ENCODE measurements around the gene CD300C.
"Not testable (repeated sequence)": the region's sequence is repeated elsewhere in the genome, so short reads cannot be mapped to it uniquely, and the experiment has no call there.

The CD300C gene

DNA sequence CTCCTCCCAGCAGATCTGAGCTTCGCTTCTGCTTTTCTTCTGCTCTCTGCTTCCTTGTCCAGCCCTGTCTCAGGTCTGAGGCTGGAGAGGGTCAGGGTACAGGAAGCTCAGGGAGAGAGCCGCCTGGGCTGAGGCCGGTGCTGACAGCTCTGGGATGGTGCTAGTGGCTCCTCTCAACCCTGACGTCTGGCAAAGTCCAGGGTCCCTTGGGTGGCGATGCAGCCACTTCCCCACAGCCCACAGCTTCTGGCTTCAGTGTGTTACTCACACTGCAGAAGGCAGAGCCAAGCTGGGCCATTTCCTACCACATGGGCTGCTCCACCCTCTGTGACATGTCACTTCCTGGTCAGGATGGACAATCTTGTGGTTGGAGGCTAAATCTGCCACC, at the start of gene CD300C:
CD300C (minus strand) TSS at position 273 of the 388 bp plus-strand sequence. CDS start 333 bp downstream, outside the sequence.
- DNase-seq (ENCODE audit: low read depth) = no peak

DNA sequence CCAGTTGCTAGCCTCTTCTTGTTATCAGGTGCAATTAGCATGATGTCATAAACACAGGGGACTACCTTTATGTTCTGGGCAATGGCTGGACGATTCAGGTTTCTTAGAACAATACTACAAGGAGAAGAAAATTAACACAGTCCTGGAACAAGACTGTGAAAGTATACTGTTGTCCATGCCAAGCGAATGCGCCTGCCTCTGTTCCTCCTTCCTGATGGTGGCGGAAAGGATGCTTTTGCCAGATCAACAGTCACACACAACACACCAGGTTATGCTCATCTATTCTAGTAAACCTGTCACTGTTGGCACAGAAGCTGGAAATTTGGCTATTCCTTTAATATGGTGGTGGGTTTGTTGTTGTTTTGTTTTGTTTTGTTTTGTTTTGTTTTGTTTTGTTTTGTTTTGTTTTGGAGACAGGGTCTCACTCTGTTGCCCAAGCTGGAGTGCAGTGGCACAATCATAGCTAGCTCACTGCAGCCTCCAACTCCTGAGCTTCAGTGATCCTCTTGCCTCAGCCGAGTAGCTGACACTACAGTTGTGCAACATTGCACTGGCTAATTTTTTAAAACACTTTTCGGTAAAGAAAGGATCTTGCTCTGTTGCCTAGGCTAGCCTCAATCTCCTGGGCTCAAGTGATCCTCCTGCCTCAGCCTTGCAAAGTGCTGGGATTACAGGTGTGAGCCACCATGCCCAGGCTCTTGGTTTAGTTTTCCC, 49.3 kb upstream of the CD300C start:
- no peak for DNase-seq (ENCODE audit: low read depth)

DNA sequence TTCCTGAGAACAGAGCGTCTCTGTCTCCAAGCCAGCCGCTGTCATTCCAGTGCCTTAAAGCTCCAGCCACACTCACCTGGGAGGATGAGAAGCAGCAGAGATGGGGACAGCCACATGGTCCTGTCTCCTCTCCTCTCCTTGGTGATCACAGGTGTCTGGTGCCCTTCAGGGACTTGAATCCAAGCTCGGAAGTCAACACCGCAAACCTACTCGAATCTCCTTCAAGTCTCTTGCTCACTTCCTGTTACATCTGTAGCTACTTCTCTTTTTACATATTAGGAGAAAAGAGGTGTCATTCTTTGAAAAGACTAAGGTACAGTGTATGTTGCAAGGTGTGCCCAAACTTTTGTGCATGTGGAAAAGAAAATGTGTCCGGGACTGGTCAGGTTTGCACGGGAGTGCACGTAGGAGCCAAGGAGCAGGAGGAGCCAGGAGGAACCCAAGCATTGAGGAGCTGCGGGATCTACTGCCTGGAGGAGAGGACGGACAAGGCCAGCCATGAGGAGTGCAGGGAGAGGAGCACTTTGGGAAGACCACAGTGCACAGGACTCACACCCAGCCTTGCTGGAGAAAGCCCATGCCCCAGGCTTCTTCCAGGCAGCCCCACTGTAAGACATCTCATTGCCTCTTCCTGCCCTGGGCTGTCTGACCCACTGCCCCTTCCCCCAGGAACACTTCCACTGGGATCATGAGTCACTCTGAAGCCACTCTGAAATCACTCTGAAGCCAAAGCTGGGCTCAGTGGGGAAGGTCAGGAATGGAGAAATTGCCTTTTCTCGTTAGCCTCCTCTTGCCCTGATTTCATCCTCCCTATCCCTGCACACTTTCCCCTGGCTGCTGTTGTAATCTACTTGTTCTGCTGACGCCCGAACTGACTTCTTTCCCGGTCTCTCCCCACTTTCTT, 46.4 kb upstream of the CD300C start, which contains the start of gene CD300LD:
CD300LD (minus strand) TSS at position 197 of the 904 bp plus-strand sequence; CDS start at position 116, 81 bp downstream.
- DNase-seq (ENCODE audit: low read depth) = no peak

DNA sequence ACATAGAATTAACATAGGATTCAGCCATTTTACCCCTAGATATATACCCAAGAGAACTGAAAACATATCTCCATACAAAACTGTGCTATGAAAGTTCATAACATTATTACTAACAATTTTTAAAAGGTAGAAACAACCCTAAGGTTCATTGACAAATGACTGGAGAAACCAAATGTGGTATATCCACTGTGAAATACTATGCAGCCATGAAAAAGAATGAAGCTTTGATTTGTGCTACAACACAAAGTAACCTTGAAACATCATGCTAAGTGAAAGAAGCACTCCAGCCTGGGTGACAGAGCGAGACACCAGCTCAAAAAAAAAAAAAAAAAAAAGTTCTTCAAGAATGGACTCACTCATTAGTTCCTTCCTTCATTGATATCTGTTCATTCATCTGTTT, 45.6 kb upstream of the CD300C start:
- no peak for DNase-seq (ENCODE audit: low read depth)

DNA sequence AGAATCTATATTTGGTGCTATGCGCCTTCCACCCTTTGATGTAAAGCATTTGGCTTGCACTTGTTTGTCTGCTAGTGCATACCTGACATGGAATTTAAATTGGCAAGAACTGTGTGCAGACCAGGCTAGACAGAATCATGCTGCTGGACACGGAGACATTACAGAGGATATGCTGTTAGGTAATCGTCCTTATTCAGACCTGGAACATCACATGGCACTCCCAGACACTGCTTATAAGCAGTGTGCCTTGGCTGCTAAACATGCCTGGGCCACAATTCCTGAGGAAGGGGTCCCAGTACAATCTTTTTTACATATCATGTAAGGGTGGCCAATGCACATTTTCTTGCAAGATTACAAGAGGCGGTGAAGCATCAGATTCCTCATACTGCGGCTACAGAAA, 39.8 kb upstream of the CD300C start:
- DNase-seq (ENCODE audit: low read depth) = no peak

DNA sequence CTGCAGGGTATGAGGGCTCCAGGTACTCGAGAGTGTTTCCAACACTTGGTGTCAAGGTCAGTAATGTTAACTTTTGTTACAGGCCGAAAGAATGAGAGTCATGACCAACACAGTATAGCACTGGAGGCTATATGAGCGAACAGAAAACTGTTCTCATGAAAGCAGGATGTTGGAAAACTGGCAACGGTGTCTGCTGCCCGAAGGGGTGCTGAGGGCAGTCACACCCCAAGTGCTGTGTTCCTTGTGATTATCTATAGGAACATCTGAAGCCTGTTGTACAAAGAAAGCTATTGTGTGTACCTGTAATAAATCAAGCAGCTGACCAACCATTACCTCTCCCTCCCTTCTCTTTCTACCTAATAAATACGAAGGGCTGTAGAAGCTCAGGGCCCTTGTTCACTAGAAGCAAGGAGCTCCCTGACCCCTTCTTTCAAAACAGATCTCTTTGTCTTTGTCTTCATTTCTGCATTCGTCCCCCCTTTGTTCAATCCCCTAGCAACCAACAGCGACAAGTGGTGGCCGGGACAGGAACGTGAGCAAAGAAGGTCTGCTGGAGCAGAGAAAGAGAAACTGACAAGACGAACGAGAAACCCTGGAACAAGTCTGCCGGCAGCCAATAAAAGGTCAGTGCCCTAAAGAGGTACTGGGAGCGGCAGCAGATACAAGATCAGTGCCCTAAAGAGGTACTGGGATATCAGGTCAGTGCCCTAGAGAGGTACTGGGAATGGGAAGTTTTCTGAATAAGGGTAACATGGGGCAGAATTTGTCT, 38.6 kb upstream of the CD300C start:
- DNase-seq (ENCODE audit: low read depth) = no peak

DNA sequence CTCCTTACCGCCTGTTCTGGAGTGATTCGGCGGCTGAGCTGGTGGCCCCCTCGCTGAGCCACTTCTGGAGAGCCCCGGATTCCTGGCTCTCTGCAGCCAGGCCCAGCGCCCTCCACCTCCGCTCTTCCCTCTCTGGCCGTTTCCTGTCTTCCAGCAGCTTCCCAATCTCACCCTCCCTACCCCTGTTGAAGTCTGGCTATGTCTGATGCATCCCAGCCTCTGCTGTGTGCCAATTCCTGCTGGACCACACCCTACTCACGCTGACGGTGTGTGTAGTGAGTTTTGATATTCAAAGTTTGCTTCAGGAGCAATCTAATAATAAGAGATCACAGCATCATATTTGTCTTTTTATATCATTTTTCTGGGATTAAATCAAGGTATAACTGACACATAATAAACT, 36.7 kb upstream of the CD300C start:
- no peak for DNase-seq (ENCODE audit: low read depth)

DNA sequence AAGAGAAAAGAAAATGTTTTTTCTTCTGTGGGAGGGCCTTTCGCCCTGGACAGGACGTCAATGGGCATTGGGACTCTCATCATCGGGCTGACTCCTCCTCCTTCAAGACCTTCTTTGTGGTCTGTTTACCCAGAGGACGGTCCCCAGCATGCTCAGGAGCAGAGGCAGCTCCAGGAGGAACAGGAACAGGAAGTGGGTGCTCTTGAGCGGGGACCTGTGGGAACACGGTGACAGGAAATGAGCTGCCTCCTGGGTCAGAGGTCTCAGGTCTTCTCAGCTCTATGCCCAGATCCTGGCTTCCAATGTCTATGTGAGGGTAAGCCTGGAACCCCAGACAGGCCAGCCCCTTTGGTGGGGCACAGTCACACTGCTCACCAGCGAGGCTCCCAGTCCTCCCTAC, 34.0 kb upstream of the CD300C start:
- DNase-seq (ENCODE audit: low read depth) = no peak

DNA sequence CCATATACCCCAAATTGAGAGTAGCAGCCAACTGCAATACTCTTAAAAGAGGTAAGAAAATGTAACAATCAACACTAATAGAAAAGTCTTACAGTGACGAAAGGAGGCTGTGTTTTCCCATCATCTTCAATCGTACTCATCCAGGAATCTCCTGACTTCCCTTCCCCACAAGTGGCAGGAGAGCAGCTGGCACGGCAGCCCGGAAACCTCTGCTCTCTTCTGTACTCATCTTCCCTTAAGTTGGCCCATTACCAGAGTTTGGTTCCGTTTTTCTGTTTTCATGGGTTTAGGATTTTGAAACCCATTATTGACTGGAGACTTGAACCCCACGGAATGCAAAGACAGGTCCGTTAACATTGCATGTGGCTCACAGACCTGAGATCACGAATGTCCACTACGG, 33.1 kb upstream of the CD300C start:
- no peak for DNase-seq (ENCODE audit: low read depth)

DNA sequence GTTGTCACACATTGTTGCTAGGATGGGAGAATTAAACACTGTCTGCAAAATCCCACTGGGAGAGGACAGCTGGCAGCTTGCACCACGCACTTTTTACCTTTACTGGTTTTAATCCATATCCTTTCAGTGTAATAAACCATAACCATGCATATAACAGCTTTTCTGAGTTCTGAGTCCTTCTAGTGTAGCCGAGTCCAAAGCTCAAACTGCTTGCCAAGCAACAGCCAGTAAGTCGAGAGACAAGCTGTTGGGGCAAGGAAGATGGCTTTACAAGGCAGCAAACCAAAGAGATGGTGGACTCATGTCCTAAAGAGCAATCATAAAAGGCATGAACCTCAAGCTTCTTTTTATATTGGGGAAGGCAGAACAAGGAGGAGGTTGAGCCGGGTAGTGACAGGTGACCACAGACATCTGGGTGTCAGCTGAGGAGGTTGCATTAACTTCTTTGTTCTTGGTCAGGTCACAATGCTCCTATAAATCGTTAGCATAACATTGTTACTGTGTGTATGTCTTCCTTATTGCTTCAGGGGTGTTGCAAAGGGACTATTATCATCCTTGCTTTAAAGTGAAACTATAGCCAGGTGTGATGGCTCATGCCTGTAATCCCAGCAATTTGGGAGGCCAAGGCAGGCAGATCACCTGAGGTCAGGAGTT, 28.7 kb upstream of the CD300C start:
- no peak for DNase-seq (ENCODE audit: low read depth)

DNA sequence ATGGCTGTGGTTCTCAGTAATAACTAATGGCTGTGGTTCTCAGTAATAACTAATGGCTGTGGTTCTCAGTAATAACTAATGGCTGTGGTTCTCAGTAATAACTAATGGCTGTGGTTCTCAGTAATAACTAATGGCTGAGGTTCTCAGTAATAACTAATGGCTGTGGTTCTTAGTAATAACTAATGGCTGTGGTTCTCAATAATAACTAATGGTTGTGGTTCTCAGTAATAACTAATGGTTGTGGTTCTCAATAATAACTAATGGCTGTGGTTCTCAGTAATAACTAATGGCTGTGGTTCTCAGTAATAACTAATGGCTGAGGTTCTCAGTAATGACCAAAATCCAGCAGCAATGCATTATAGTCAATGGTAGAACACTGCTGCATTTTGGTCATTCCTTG, 27.7 kb upstream of the CD300C start:
- not testable (repeated sequence) for DNase-seq (ENCODE audit: low read depth)

DNA sequence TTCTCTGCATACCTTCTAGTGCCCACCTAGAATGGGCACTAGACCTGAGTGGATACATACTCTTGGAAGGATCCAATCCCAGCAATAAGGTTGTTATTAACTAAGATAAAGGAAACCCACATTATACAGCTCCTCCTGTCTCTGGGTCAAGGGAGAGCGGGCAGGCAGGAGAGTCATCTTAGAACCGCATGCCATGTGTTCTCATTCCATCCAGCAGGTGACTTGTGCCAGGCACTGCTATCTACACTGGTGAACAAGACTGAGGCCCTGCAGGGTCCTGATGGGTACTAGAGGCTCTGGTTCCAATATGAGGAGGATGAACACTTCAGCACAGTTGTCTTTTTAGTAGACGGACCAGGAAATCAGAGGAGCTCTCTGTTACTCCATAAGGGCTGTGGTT, 27.3 kb upstream of the CD300C start:
- DNase-seq (ENCODE audit: low read depth) = no peak

DNA sequence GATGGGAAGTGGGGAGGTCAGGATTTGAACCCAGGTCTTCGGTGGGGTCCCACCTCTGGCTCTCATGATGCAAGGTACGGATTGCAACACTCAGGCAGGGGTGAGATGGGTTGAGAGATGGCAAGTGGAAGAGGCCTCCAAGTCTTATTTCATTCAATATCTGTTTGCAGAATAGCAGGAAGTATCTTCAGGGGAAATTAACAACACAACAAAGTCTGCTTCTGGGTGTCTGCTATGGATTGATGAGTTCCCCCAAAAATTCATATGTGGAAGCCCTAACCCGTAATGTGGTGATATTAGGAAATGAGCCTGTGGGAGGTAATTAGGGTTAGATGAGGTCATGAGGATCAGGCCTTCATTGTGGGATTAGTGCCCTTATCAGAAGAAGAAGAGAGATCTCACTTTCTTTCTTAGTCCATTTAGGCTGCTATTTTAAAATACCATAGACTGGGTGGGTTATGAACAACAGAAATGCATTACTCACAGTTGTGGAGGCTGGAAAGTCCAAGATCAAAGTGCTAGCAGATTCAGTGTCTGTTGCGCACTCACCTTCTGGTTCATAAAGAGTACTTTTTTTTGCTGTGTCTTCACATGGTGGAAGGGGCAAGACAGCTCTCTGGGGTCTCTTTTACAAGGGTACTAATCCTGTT, 25.8 kb upstream of the CD300C start:
- no peak for DNase-seq (ENCODE audit: low read depth)

DNA sequence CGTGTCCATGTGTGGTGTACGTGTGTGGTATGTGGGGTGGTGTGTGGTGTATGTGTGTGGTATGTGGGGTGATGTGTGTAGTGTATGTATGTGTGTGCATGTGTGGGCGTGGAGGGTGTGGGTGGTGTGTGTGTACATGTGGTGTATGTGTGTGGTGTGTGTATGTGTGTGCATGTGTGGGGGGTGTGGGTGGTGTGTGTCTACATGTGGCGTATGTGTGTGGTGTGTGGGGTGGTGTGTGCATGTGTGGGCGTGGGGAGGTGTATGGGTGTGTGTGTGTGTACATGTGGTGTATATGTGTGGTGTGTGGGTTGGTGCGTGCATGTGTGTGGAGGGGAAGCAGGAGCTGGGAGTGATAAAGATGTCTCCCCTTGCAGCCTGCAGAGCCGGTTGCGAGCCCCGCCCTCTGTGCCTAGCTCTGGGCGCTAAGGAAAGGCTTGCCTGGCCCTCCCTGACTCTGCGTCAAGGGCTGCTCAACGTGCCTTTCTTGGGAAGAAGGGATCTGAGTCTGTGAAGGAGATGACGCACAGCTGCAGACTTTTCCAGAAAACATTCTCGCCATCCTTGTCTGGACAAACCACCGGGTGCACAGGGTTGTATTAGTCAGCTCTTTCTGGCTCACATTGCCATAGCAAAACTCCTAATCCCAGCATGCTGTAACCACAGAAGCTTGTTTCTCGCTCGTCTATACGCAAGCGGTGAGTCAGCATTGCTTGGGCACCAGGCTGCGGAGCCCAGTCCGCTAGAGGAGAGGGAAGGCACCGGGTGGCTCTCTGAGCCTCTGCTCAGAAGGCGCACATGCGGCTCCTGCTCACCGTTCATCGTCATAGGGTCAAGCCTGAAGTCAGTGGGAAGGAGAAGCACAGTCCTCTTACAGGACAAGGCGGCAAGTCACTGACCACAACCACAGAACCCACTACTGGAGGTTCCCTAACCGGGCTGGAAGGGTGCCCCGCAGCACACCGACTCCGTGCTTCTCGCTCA, 23.4 kb upstream of the CD300C start:
- DNase-seq (ENCODE audit: low read depth) = no peak

DNA sequence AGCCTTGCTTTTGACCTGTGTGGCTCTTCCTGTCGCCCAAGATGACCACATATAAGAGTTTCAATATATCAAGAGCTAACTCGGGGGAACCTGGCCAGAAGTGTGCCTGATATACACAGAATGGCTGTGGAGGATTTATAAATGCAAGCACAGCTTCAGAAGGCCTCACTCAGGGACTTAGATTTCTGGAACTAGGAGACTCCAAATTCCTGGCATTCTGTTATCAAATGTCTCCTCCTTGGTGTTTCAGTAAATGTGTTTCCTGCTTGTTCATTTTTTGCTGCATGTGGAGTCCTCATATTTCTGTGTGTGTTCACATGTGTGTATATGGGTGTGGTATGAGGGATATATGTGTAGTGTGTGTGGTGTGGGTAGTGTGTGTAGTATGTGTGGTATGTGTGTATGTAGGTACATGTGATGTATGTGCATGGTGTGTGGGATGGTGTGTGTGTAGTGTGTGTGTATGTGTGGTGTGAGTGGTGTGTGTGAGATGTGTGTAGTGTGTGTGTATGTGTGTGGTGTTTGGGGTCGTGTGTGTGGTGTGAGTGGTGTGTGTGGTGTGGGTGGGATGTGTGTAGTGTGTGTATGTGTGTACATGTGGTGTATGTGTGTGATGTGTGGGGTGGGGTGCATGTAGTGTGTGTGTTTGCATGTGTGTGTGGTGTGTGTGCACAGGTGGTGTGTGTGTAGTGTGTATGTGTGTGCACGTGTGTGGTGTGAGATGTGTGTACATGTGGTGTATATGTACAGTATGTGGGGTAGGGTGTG, 22.4 kb upstream of the CD300C start:
- no peak for DNase-seq (ENCODE audit: low read depth)

DNA sequence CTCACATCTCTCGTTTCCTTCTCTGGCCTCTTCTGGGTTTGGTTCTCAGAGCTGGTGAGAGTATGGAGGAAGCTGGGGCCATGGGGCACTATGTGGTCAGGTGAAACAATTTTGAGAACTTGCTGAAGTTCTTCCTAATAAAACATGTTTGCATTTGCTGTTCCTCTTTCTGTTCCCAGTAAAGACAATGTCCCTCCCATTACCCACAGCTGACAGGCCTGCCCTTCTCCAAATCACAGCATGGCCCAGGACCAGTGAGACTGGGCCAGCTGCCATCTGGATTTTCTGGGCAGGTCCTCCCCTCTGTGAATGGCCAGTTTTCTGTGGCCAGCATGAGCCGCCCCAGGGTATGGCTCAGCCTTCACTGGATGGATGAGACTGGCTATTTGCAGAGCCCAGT, 21.5 kb upstream of the CD300C start, which contains the start of gene CD300H:
CD300H (minus strand) TSS at position 113 of the 400 bp plus-strand sequence.
- DNase-seq (ENCODE audit: low read depth) = no peak

DNA sequence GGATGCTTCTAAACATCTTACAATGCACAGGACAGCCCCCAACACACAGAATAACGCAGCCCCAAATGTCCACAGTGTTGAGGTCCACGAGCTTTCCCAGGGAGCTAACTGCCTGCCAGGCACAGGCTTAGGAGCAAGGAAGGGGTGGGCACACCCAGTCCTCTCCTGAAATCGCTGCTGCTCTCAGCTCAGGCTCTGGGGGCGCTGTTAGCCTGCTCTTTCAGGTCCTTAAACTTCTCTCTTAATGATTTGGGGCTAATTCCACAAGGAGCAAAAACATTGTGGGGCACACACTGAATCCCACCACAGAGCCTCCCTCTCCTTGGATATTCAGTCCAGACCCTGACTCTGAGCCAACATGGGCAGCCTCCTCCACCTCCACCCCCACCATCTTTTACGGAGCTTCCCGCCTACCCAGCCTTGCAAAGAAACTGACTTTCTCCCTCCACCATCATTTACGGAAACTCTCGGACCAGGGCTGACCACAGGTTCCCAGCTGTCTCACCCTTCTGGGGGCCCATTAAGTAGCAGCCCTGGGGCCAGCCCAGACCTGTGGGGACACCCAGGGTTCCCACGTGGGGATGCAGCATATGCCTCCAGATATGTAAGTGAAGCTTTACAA, 20.3 kb upstream of the CD300C start:
- DNase-seq (ENCODE audit: low read depth) = no peak

DNA sequence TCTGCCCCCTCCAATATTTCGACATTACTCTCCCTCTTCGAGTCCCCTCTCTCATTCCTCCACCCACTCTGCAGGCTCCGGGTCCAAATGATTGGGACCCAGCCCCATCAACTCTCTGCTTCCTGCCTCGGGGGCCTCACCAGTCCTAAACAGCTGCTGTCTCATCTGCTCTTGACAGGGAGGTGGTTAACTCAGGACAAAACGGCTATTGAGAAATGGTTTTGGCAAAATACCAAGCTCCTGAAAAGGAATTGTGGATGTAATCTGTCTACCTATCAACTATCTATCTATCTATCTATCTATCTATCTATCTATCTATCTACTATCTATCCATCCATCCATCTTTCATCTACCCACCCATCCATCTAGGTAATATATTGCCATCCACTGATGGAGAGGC, 19.2 kb upstream of the CD300C start:
- no peak for DNase-seq (ENCODE audit: low read depth)

DNA sequence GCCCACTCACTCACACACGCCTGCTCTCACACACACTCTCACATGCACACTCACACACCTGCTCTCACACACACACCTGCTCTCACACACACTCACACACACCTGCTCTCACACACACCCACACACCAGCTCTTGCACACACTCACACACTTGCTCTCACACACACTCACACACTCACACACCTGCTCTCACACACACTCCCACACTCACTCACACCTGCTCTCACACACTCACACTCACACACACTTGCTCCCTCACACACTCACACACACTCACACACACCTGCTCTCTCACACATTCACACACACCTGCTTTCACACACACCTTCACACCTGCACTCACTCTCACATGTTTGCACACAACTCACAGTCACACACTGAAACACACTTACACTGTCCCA, 17.4 kb upstream of the CD300C start:
- DNase-seq (ENCODE audit: low read depth) = no peak
